CD4-positive, alpha-beta T cell (primary cell): ENCODE results near the gene CRLF1. TPM values are rescaled to one million over a fixed set of nuclear protein-coding genes. Genes with fewer than 3 reads are reported as not detected.

ENCODE experiments used
- ATAC-seq: fragments of 200-7000 bp; cut with Tn5 transposase; one replicate; pipeline ENCODE4 v1.10.0; 2022; ENCODE audit warnings: mild to moderate bottlenecking; ENCODE audit not compliant: poor library complexity
- CTCF ChIA-PET: fragments of 350-600 bp; sonication (Branson Sonifier 250); formaldehyde crosslinking; loops from one replicate; lab custom pipeline; 2021; ENCODE audit warnings: antibody characterized with exemption, inconsistent platforms; lab: Charles Lee
- POLR2A ChIA-PET: fragments of 350-600 bp; sonication (Branson Sonifier 250); formaldehyde crosslinking; loops from one replicate; lab custom pipeline; 2021; ENCODE audit warnings: antibody characterized with exemption, inconsistent platforms; lab: Charles Lee
- DNase-seq, 14 experiments: peaks; one replicate each; pipeline ENCODE4 v3.0.0-alpha.2; 2013 to 2020; ENCODE audit warnings: mixed read lengths in 2 of 14
- H3K27ac ChIP-seq, 2 donors: one replicate each; pipeline versions ENCODE4 v1.5.1 to v1.7.0; 2013; ENCODE audit warnings: low read length in 2 of 2, low read depth in 1 of 2, mild to moderate bottlenecking in 1 of 2
- H3K27me3 ChIP-seq, 2 experiments: 1 replicate in 1 of 2; 2 replicates in 1 of 2; pipeline versions ENCODE4 v1.6.1 to v1.7.0; 2013; ENCODE audit warnings: low read length in 2 of 2, control low read depth in 1 of 2, mild to moderate bottlenecking in 1 of 2, moderate library complexity in 1 of 2; ENCODE audit not compliant: insufficient read depth in 2 of 2, control insufficient read depth in 1 of 2
- H3K36me3 ChIP-seq: one replicate; pipeline ENCODE4 v1.6.1; 2013; ENCODE audit warnings: low read length, control low read depth; ENCODE audit not compliant: insufficient read depth
- H3K4me1 ChIP-seq: one replicate; pipeline ENCODE4 v1.6.1; 2013; ENCODE audit warnings: low read length, control low read depth; ENCODE audit not compliant: insufficient read depth
- H3K4me3 ChIP-seq: one replicate; pipeline ENCODE4 v1.5.1; 2013; ENCODE audit warnings: mild to moderate bottlenecking, low read length, moderate library complexity
- H3K9me3 ChIP-seq, 2 experiments: 1 replicate in 1 of 2; 2 replicates in 1 of 2; pipeline versions ENCODE4 v1.6.1 to v1.7.0; 2013; ENCODE audit warnings: low read length in 2 of 2, mild to moderate bottlenecking in 2 of 2, control low read depth in 1 of 2, moderate library complexity in 1 of 2; ENCODE audit not compliant: control insufficient read depth in 1 of 2, insufficient read depth in 1 of 2
- H3K27ac Mint-ChIP-seq: one replicate; pipeline ENCODE4 v1.8.0; 2020; ENCODE audit warnings: mixed read lengths
- H3K27me3 Mint-ChIP-seq: one replicate; pipeline ENCODE4 v1.8.0; 2021; ENCODE audit warnings: mixed read lengths
- H3K36me3 Mint-ChIP-seq: one replicate; pipeline ENCODE4 v1.8.0; 2021; ENCODE audit warnings: low read depth, mixed read lengths
- H3K4me1 Mint-ChIP-seq: one replicate; pipeline ENCODE4 v1.8.0; 2021; ENCODE audit warnings: low read depth, mixed read lengths
- H3K4me3 Mint-ChIP-seq: one replicate; pipeline ENCODE4 v1.8.0; 2020; ENCODE audit warnings: mild to moderate bottlenecking, mixed read lengths
- H3K9me3 Mint-ChIP-seq: one replicate; pipeline ENCODE4 v1.8.0; 2020; ENCODE audit warnings: mixed read lengths
- CTCF ChIP-seq: fragments of 200-600 bp; IDR thresholded peaks from one replicate; pipeline ENCODE4 v1.8.0; 2022; ENCODE audit warnings: antibody characterized with exemption, mild to moderate bottlenecking
- intact Hi-C, 2 experiments: fragments of 100-400 bp; cut with DNase I in 1 of 2; cut with micrococcal nuclease in 1 of 2; formaldehyde crosslinking; loops; one replicate each; pipeline versions ENCODE4 v1.15.1 to v1.9.0; 2023 to 2025; cut with DNase I, micrococcal nuclease
- total RNA-seq, 174 experiments: library from RNA in 2 of 174; stranded (reverse) in 2 of 174; gene quantifications; one replicate each; pipeline ENCODE4 v1.2.3 and lab custom pipeline; 2021 to 2026

Gene CRLF1
- total RNA-seq, 2 experiments from 2014 or later = not detected

- Mint-ChIP-seq H3K36me3 (peaks cover 8% of the 10 kb centered on the region), H3K9me3 (no peaks in the 10 kb centered on the region), H3K27ac (peak within 1 kb of the TSS; percentile 95), H3K4me1 (peaks cover 42% of the 10 kb centered on the region), H3K4me3 (peak within 1 kb of the TSS; percentile 95), H3K27me3 (no peaks in the 10 kb centered on the region)
- peak within 1 kb of the TSS; percentile 76 for H3K4me3 ChIP-seq
- ATAC-seq (peak; percentile 77), DNase-seq (peak; percentile 70 to 95 (median 87))
- intact Hi-C loops = loop anchor here (1.0 to 5.0 kb wide), 5 partner anchors 18 to 66 kb away; partner anchors contain the start of genes ELL (in 2 of the 2), FKBP8 (in 2 of the 2), KLHL26 (in 1 of the 2) and UBA52 (in 1 of the 2)
- ChIA-PET POLR2A (interaction anchor here (0.7 to 5.9 kb wide), 28 partner anchors 8 to 331 kb away, joined by 3 to 120 read pairs (median 4); partner anchors contain the start of genes COPE, DDX49, ELL and FKBP8), CTCF (interaction anchor here (0.7 to 3.7 kb wide), 13 partner anchors 17 to 331 kb away, joined by 3 to 26 read pairs (median 4); partner anchors contain the start of genes COPE, DDX49, ELL and FKBP8)
- peaks cover 48% of the 10 kb centered on the region for H3K4me1 ChIP-seq
- no peaks in the 10 kb centered on the region for H3K27me3 ChIP-seq
- H3K27ac ChIP-seq = peak within 1 kb of the TSS; percentile 80 to 88
- peaks cover 8% of the 10 kb centered on the region for H3K36me3 ChIP-seq
- no peaks in the 10 kb centered on the region for H3K9me3 ChIP-seq
- TF ChIP-seq CTCF = peak; percentile 83
These were observed 17.8 kb downstream of the CRLF1 start, which contains the start of gene REX1BD for GRCh38 chr19:18588611-18589379. Gene REX1BD (plus strand): TSS chr19:18588798. CDS start chr19:18588802, 4 bp downstream.

- peak; percentile 4 for ATAC-seq
- intact Hi-C loops = loop anchor here (1.0 to 5.0 kb wide), 5 partner anchors 16 to 66 kb away; partner anchors contain the start of genes FKBP8 (in 2 of the 2), ELL (in 1 of the 2), KLHL26 (in 1 of the 2) and UBA52 (in 1 of the 2)
- ChIA-PET CTCF (interaction anchor here (1.1 to 3.7 kb wide), 6 partner anchors 17 to 249 kb away, joined by 3 to 26 read pairs (median 6); partner anchors contain the start of genes ELL, FKBP8 and UBA52), POLR2A (interaction anchor here (1.1 to 5.9 kb wide), 17 partner anchors 7 to 332 kb away, joined by 3 to 120 read pairs (median 9); partner anchors contain the start of genes COPE, DDX49, ELL and FKBP8)
- Mint-ChIP-seq H3K4me1 (peaks cover 42% of the 10 kb centered on the region), H3K36me3 (peaks cover 8% of the 10 kb centered on the region), H3K27ac (peak overlapping the region; percentile 95), H3K27me3 (no peaks in the 10 kb centered on the region), H3K9me3 (no peaks in the 10 kb centered on the region), H3K4me3 (peak overlapping the region; percentile 95)
- peaks cover 48% of the 10 kb centered on the region for H3K4me1 ChIP-seq
- H3K27ac ChIP-seq = peak overlapping the region; percentile 80 to 88
- no peak for DNase-seq
- peak overlapping the region; percentile 76 for H3K4me3 ChIP-seq
- TF ChIP-seq CTCF = no peak
- H3K9me3 ChIP-seq = no peaks in the 10 kb centered on the region
- no peaks in the 10 kb centered on the region for H3K27me3 ChIP-seq
- H3K36me3 ChIP-seq = peaks cover 8% of the 10 kb centered on the region
These were observed 18.5 kb downstream of the CRLF1 start for GRCh38 chr19:18587962-18588610.

- Mint-ChIP-seq H3K27ac (peak overlapping the region; percentile 95), H3K9me3 (no peaks in the 10 kb centered on the region), H3K4me3 (peak overlapping the region; percentile 95), H3K4me1 (peaks cover 42% of the 10 kb centered on the region), H3K36me3 (peaks cover 8% of the 10 kb centered on the region), H3K27me3 (no peaks in the 10 kb centered on the region)
- no peak for TF ChIP-seq CTCF
- intact Hi-C loops = loop anchor here (1.0 to 5.0 kb wide), 3 partner anchors 15 to 65 kb away; partner anchors contain the start of genes FKBP8 (in 2 of the 2) and ELL (in 1 of the 2)
- peak in 1 of 14 experiments; percentile 38 for DNase-seq
- H3K27ac ChIP-seq = peak overlapping the region in 1 of 2 donors; percentile 80
- CTCF ChIA-PET = interaction anchor here (1.1 to 3.7 kb wide), 4 partner anchors 16 to 250 kb away, joined by 3 to 26 read pairs (median 11); partner anchors contain the start of genes ELL and UBA52
- no peaks in the 10 kb centered on the region for H3K27me3 ChIP-seq
- peaks cover 48% of the 10 kb centered on the region for H3K4me1 ChIP-seq
- no peak overlapping the region for H3K4me3 ChIP-seq
- POLR2A ChIA-PET = interaction anchor here (1.4 to 5.9 kb wide), 7 partner anchors 15 to 260 kb away, joined by 3 to 120 read pairs (median 21); partner anchors contain the start of genes ELL, FKBP8, KXD1 and UBA52
- H3K36me3 ChIP-seq = peaks cover 8% of the 10 kb centered on the region
- H3K9me3 ChIP-seq = no peaks in the 10 kb centered on the region
- ATAC-seq = no peak
These were observed 19.0 kb downstream of the CRLF1 start for GRCh38 chr19:18587561-18587960.
